ENCODE data around the gene SDF4.
A peak's percentile ranks its signal among the peaks of the same experiment; 100 is the strongest.
"Not testable (repeated sequence)": the region's sequence is repeated elsewhere in the genome, so short reads cannot be mapped to it uniquely, and the experiment has no call there.

The SDF4 gene

GRCh38 chr1:1196431-1197187 lies 35.2 kb downstream of the SDF4 start:
- DNase-seq, result no peak

GRCh38 chr1:1195726-1196125 lies 36.1 kb downstream of the SDF4 start:
- not testable (repeated sequence) for DNase-seq

- DNase-seq, result no peak
Observed at GRCh38 chr1:1194723-1195122, 37.1 kb downstream of the SDF4 start.

GRCh38 chr1:1191734-1192133 lies 40.1 kb downstream of the SDF4 start:
- no peak for DNase-seq

GRCh38 chr1:1189111-1189510 lies 42.7 kb downstream of the SDF4 start:
- DNase-seq, result no peak

- no peak for DNase-seq
Observed at GRCh38 chr1:1187938-1188337, 43.9 kb downstream of the SDF4 start.

- DNase-seq, result peak; percentile 0 to 49
Observed at GRCh38 chr1:1185101-1185765, 46.6 kb downstream of the SDF4 start.

- no peak for DNase-seq
Observed at GRCh38 chr1:1183833-1184775, 47.7 kb downstream of the SDF4 start.

- no peak for DNase-seq
Observed at GRCh38 chr1:1183221-1183747, 48.5 kb downstream of the SDF4 start.

- no peak for DNase-seq
Observed at GRCh38 chr1:1182491-1183220, 49.1 kb downstream of the SDF4 start.

GRCh38 chr1:1181938-1182410 lies 49.8 kb downstream of the SDF4 start:
- DNase-seq, result no peak

GRCh38 chr1:1181129-1181937 lies 50.5 kb downstream of the SDF4 start:
- no peak for DNase-seq

GRCh38 chr1:1179983-1180861 lies 51.6 kb downstream of the SDF4 start:
- DNase-seq, result no peak

- no peak for DNase-seq
Observed at GRCh38 chr1:1179346-1179982, 52.3 kb downstream of the SDF4 start.

- no peak for DNase-seq
Observed at GRCh38 chr1:1178794-1179331, 52.9 kb downstream of the SDF4 start.

GRCh38 chr1:1177452-1178206 lies 54.2 kb downstream of the SDF4 start:
- no peak for DNase-seq

GRCh38 chr1:1176931-1177330 lies 54.9 kb downstream of the SDF4 start:
- no peak for DNase-seq

- not testable (repeated sequence) for DNase-seq
Observed at GRCh38 chr1:1176063-1176761, 55.6 kb downstream of the SDF4 start.

Measured in hippocampal formation (tissue), 2 donors.